Adipocyte (in vitro differentiated cells): ENCODE data around the gene CDK19.
"Not testable (repeated sequence)": the region's sequence is repeated elsewhere in the genome, so short reads cannot be mapped to it uniquely, and the experiment has no call there.

ENCODE experiments used
- DNase-seq: peaks from one replicate; pipeline ENCODE4 v3.0.0-alpha.2; 2015; ENCODE audit warnings: low read depth
- H3K27me3 ChIP-seq: replicated peaks from 2 replicates; pipeline ENCODE4 v1.7.0; 2013; ENCODE audit warnings: mild to moderate bottlenecking, low read length, moderate library complexity; ENCODE audit not compliant: control insufficient read depth, insufficient read depth
- H3K36me3 ChIP-seq: 2 replicates; pipeline ENCODE4 v1.7.0; 2013; ENCODE audit warnings: low read length, mild to moderate bottlenecking, moderate library complexity; ENCODE audit not compliant: control insufficient read depth, insufficient read depth, severe bottlenecking
- H3K4me1 ChIP-seq: 2 replicates; pipeline ENCODE4 v1.7.0; 2013; ENCODE audit warnings: mild to moderate bottlenecking, low read length, moderate library complexity; ENCODE audit not compliant: control insufficient read depth, insufficient read depth
- H3K4me3 ChIP-seq: 2 replicates; pipeline ENCODE4 v1.7.0; 2013; ENCODE audit warnings: mild to moderate bottlenecking, low read length, moderate library complexity
- H3K9ac ChIP-seq: 2 replicates; pipeline ENCODE4 v1.7.0; 2013; ENCODE audit warnings: mild to moderate bottlenecking, low read length, moderate library complexity
- H3K9me3 ChIP-seq: 2 replicates; pipeline ENCODE4 v1.7.0; 2013; ENCODE audit warnings: mild to moderate bottlenecking, low read length, moderate library complexity; ENCODE audit not compliant: control insufficient read depth

Gene CDK19

DNA sequence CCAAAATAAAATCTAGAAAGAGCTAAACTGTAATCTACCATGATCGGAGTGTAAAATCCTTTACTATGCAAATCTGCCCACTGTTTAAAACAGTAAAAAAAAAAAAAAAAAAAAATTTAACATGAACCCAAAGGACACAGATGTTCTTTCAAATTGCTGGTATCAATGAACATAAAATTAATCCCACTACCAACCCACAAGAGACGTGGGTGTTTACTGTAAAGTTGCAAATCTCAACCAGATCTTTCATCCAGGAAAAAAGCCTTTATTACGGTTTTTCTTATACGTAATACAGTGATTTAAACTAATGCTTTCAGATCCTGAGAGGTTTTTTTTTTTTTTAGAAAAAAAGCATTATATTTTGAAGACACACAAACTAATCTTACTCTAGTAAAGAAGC, 2.5 kb downstream of the CDK19 start:
- no peaks in the 10 kb centered on the region for H3K36me3 ChIP-seq
- no peak overlapping the region for H3K4me3 ChIP-seq
- no peaks in the 10 kb centered on the region for H3K27me3 ChIP-seq

DNA sequence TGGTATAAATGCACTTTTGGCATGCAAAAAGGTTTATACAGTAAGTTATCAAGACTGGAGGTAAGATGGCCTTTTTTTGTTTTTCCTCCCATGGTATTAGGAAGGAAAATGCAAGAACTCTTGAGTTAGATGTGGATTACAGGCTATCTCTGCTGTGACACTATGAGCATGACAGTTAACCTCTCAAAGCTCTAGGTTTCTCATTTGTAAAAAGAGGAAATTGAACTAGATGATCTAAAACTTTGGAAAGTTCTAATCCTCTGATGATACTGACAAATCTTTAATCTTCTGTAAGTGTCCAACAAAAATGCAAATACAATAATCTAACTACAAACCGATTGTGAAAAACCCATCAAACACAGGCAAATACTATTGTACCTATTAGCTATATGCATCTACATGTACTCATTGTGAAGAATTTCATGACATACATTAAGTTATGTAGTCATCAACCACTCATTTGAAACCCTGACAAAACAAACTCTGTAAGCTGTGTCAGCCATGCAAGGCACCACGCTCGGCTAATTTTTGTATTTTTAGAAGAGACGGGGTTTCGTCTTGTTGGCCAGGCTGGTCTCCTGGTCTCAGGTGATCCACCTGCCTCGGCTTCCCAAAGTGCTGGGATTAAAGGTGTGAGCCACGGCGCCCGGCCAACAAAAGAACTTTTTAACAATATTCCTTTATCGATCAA, 4.2 kb downstream of the CDK19 start:
- no peaks in the 10 kb centered on the region for H3K36me3 ChIP-seq
- H3K4me1 ChIP-seq: peaks cover 7% of the 10 kb centered on the region
- no peak overlapping the region for H3K9ac ChIP-seq
- no peaks in the 10 kb centered on the region for H3K27me3 ChIP-seq
- no peak for DNase-seq
- no peaks in the 10 kb centered on the region for H3K9me3 ChIP-seq
- no peak overlapping the region for H3K4me3 ChIP-seq

More for the DNA sequence above, 2.5 kb downstream of the CDK19 start:
- no peak for DNase-seq
- Histone ChIP-seq H3K4me1 (peaks cover 14% of the 10 kb centered on the region), H3K9me3 (no peaks in the 10 kb centered on the region), H3K9ac (no peak overlapping the region)

DNA sequence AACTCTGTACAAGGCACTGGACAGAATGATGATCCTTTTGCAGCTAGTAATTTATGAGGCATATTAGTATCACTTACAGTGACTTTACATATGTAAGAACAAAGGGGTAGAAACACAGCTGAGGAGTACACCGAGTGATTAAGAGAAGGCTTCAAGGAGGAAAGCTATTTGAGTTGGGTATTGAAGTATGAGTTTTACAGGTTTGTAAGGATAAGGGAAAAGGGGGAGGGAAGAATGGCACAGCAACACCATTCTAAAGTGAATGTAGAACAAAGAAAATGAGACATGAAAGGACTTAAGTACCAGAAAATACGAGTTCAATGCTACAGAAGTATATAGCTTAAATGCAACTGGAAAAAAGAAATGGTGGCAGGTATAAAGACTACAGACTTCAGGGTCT, 5.5 kb downstream of the CDK19 start:
- Histone ChIP-seq H3K4me3 (no peak overlapping the region), H3K36me3 (no peaks in the 10 kb centered on the region), H3K9me3 (no peaks in the 10 kb centered on the region), H3K4me1 (peaks cover 7% of the 10 kb centered on the region), H3K9ac (no peak overlapping the region), H3K27me3 (no peaks in the 10 kb centered on the region)
- no peak for DNase-seq

DNA sequence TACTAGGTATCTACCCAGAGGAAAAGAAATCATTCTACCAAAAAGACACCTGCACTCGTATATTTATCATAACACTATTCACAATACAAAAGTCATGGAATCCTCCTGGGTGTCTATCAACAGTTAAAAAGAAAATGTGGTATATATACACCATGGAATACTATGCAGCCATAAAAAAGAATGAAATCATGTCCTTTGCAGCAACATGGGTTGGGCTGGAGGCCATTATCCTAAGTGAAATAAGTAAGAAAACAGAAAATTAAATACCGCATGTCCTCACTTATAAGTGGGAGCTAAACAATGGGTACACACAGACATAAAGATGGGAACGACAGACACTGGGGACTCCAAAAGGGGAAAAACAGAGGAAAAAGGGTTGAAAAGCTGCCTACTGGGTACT, 13.1 kb downstream of the CDK19 start:
- not testable (repeated sequence) for DNase-seq, H3K36me3 ChIP-seq, H3K27me3 ChIP-seq, H3K4me1 ChIP-seq, H3K9ac ChIP-seq, H3K4me3 ChIP-seq, H3K9me3 ChIP-seq

DNA sequence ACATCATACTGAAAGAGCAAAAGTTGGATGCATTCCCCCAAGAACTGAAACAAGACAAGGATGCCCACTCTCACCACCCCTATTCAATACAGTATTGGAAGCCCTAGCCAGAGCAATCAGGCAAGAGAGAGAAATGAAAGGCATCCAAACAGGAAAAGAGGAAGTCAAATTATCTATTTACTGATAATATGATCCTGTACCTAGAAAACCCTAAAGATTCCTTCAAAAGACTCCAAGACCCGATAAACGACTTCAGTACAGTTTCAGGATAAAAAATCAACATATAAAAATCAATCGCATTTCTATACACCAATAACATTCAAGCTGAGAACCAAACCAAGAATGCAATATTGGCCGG, 14.5 kb downstream of the CDK19 start:
- H3K4me3 ChIP-seq: no peak overlapping the region
- H3K36me3 ChIP-seq: no peaks in the 10 kb centered on the region
- H3K4me1 ChIP-seq: no peaks in the 10 kb centered on the region
- no peak overlapping the region for H3K9ac ChIP-seq
- no peak for DNase-seq
- H3K27me3 ChIP-seq: no peaks in the 10 kb centered on the region
- H3K9me3 ChIP-seq: peaks cover 8% of the 10 kb centered on the region

DNA sequence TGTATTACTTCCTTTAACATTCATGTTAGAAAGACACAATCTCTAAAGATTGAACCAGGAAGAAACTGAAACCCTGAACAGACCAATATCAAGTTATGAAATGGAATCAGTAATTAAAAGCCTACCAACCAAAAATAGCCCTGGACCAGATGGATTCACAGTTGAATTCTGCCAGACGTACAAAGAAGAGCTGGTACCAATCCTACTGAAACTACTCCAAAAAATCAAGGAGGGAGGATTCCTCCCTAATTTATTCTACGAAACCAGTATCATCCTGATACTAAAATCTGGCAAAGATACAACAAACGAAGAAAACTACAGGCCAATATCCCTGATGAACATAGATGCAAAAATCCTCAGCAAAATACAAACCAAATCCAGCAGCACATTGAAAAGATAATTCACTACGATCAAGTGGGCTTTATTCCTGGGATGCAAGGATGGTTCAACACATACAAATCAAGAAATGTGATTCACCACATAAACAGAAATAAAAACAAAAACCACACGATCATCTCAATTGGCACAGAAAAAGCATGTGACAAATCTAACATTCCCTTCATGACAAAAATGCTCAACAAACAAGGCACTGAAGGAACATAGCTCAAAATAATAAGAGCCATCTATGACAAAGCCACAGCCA, 15.0 kb downstream of the CDK19 start:
- Histone ChIP-seq H3K9ac (no peak overlapping the region), H3K4me1 (no peaks in the 10 kb centered on the region), H3K27me3 (no peaks in the 10 kb centered on the region), H3K4me3 (no peak overlapping the region), H3K36me3 (no peaks in the 10 kb centered on the region), H3K9me3 (peaks cover 8% of the 10 kb centered on the region)
- DNase-seq: no peak

DNA sequence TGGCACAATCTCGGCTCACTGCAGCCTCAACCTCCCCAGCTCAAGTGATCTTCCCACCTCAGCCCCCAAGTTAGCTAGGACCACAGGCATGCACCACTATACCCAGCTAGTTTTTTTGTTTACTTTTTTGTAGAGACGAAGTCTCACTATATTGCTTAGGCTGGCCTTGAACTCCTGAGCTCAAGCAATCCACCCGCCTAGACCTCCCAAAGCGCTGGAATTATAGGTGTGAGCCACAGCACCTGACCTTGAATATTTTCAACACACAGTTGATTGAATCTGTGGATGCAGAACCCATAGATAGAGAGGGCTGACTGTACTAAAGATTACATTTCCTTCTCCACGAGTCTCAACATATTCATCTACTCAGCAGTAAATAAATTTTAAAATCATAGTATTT, 15.6 kb downstream of the CDK19 start:
- H3K4me1 ChIP-seq: no peaks in the 10 kb centered on the region
- H3K27me3 ChIP-seq: no peaks in the 10 kb centered on the region
- H3K36me3 ChIP-seq: no peaks in the 10 kb centered on the region
- H3K9ac ChIP-seq: no peak overlapping the region
- peaks cover 8% of the 10 kb centered on the region for H3K9me3 ChIP-seq
- no peak for DNase-seq
- H3K4me3 ChIP-seq: no peak overlapping the region

DNA sequence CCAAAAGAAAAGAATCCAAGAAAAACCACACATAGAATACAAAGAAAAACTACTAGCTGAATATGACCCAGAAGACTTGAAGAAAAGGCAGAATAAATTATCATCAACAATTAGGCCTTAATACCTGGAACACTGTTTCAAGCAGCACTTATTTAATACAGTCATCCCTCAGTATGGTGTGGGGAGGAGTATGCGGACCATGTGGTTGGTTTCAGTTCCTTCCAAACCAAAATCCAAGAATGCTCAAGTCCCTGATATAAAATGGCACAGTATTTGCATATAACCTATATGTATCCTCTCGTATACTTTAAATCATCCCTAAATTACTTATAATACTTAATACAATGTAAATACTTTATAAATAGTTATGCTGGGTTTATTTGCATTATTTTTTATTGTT, 16.1 kb downstream of the CDK19 start:
- no peak overlapping the region for H3K9ac ChIP-seq
- H3K27me3 ChIP-seq: no peaks in the 10 kb centered on the region
- H3K9me3 ChIP-seq: peaks cover 8% of the 10 kb centered on the region
- no peaks in the 10 kb centered on the region for H3K4me1 ChIP-seq
- H3K36me3 ChIP-seq: no peaks in the 10 kb centered on the region
- DNase-seq: no peak
- no peak overlapping the region for H3K4me3 ChIP-seq

DNA sequence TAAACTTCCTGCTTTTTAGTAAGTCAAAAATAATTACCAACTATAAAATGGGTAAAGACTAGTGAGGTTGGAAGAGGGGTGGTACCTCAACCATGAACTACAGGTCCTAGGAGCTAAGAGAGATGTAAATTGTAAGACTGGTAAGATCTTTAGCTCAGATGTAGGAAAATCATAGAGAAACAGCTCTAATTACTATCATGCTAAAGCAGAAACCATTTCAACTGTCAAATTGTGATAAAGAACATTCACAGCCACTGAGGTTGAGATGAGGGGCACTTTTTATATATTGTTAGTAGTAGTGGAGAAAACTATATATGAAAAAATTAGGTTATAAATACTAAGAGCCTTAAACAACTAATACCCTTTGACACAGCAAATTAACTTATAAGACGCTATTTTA, 20.0 kb downstream of the CDK19 start:
- no peak overlapping the region for H3K4me3 ChIP-seq
- no peaks in the 10 kb centered on the region for H3K36me3 ChIP-seq
- DNase-seq: no peak
- peaks cover 3% of the 10 kb centered on the region for H3K9me3 ChIP-seq
- H3K9ac ChIP-seq: no peak overlapping the region
- no peaks in the 10 kb centered on the region for H3K27me3 ChIP-seq
- H3K4me1 ChIP-seq: no peaks in the 10 kb centered on the region

DNA sequence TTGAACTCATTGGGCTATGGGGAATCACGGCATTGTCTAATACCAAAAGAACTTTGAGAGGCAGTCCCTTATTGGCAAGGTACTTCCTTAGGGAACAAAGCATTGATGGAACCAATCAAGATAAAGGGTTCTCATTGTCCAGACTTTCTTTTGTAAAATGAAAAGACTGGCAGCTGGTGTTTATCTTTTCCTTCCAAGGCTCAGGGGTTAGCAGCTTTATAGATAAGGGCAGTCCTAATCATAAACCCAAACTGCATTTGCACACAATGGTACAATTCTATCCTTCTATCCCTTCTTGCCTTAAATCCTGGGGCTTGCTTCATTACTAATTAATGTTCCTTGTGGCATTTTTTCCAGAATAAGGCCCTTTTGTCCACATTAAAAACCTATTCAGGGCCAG, 28.6 kb downstream of the CDK19 start:
- no peak overlapping the region for H3K4me3 ChIP-seq

DNA sequence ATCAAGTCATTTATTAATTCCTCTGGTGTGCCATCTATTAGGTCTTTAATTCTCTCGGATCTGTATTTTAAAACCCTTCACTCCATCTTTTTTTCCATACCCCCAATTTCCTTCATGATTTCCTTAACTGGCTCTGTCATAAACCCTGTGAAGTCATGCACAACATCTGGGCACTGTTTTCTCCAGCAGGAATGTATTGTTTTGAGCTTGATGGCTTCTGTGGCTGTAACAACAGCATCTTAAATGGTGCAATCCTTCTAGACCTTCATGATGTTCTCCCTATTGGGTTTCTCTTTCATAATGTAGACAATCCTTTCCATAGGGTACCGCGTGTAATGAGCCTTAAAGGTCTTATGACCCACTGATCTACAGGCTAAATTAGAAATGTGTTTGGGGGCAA, 29.0 kb downstream of the CDK19 start:
- peaks cover 9% of the 10 kb centered on the region for H3K9me3 ChIP-seq
- H3K27me3 ChIP-seq: no peaks in the 10 kb centered on the region
- H3K9ac ChIP-seq: no peak overlapping the region
- H3K4me3 ChIP-seq: no peak overlapping the region
- no peaks in the 10 kb centered on the region for H3K36me3 ChIP-seq
- peaks cover 8% of the 10 kb centered on the region for H3K4me1 ChIP-seq
- DNase-seq: no peak

More for the DNA sequence above, 28.6 kb downstream of the CDK19 start:
- peaks cover 9% of the 10 kb centered on the region for H3K9me3 ChIP-seq
- no peaks in the 10 kb centered on the region for H3K36me3 ChIP-seq
- H3K4me1 ChIP-seq: peaks cover 4% of the 10 kb centered on the region
- no peak overlapping the region for H3K9ac ChIP-seq
- no peaks in the 10 kb centered on the region for H3K27me3 ChIP-seq
- no peak for DNase-seq

DNA sequence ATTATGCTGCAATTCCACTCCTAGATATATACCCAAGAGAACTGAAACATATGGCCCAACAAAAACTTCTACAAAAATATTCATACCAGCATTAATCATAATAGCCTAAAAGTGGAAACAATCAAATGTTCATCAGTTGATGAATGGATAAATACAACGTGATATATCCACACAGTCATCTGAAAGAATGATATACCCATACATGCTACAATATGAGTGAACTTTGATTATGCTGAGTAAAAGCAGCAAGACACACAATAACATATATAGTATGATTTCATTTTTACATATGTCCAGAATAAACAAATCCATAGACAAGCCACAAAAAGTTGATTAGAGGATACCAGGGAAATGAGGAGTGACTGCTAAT, 30.7 kb downstream of the CDK19 start:
- DNase-seq: no peak
- Histone ChIP-seq H3K9ac (no peak overlapping the region), H3K27me3 (no peaks in the 10 kb centered on the region), H3K4me3 (no peak overlapping the region), H3K4me1 (peaks cover 11% of the 10 kb centered on the region), H3K36me3 (no peaks in the 10 kb centered on the region), H3K9me3 (peaks cover 9% of the 10 kb centered on the region)
